AG09309 (cell line): ENCODE measurements around the gene NXN.
"Not testable (repeated sequence)": the region's sequence is repeated elsewhere in the genome, so short reads cannot be mapped to it uniquely, and the experiment has no call there.

ENCODE experiments used
- DNase-seq: peaks from one replicate; pipeline ENCODE4 v3.0.0-alpha.2; 2010; ENCODE audit warnings: low read depth
- H3K4me3 ChIP-seq: 2 replicates; pipeline ENCODE4 v1.5.1; 2011; ENCODE audit warnings: mild to moderate bottlenecking, low read depth, low read length, moderate library complexity; ENCODE audit not compliant: control insufficient read depth
- TF ChIP-seq, protein P1 (sequence below): IDR thresholded peaks from 2 replicates; pipeline ENCODE4 v1.5.1; 2011; ENCODE audit warnings: mild to moderate bottlenecking, low read depth, low read length, inconsistent platforms; ENCODE audit not compliant: insufficient read depth, control insufficient read depth; ENCODE audit errors: missing control alignments

Gene NXN

DNA sequence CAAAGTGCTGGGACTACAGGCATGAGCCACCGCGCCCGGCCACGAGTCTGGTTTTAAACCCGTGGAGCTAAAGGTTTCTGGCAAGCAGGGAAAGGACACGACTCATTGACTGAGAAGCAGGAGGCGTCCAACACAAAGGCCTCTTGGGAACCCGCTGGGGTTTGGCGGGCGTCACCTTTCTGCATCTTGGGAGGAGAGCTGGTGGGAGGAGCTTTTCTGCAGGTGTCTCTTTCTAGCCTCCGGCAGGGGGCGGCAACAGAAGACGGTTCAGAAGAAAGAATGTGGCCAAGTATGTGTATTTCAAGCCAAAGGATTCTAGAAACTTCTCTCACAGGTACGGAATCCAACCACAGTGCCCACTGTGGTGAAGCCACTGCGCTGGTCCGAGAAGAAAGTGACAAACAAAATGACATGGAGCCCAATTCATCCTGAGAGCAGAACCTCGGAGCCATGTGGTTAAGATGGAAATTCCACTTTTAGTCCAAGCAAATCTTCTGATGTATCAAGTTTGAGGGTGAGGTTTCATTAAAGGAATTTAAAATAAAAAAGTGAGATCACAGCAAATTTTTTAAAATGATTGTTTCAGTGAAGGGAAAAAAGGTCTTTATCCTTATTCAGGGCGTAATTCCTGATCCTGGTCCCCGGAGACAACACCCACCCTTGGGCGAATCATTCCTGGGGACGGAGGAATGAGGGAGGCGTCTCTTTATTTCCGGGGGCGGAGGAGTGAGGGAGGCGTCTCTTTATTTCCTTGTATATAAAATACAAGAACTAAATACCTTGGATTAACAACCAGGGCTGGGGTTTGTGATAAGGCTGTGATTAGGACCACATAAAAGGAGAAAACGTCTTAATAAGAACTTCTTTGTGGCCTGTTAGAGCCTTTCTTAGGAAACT is 99.8 kb downstream of the NXN start:
- TF ChIP-seq, protein P1, sequence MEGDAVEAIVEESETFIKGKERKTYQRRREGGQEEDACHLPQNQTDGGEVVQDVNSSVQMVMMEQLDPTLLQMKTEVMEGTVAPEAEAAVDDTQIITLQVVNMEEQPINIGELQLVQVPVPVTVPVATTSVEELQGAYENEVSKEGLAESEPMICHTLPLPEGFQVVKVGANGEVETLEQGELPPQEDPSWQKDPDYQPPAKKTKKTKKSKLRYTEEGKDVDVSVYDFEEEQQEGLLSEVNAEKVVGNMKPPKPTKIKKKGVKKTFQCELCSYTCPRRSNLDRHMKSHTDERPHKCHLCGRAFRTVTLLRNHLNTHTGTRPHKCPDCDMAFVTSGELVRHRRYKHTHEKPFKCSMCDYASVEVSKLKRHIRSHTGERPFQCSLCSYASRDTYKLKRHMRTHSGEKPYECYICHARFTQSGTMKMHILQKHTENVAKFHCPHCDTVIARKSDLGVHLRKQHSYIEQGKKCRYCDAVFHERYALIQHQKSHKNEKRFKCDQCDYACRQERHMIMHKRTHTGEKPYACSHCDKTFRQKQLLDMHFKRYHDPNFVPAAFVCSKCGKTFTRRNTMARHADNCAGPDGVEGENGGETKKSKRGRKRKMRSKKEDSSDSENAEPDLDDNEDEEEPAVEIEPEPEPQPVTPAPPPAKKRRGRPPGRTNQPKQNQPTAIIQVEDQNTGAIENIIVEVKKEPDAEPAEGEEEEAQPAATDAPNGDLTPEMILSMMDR: peak; percentile 60
- no peak overlapping the region for H3K4me3 ChIP-seq
- DNase-seq: no peak

- TF ChIP-seq, protein P1: no peak
- DNase-seq: no peak
- H3K4me3 ChIP-seq: no peak overlapping the region
These were observed 101.9 kb downstream of the NXN start for GRCh38 chr17:877630-878029.

DNA sequence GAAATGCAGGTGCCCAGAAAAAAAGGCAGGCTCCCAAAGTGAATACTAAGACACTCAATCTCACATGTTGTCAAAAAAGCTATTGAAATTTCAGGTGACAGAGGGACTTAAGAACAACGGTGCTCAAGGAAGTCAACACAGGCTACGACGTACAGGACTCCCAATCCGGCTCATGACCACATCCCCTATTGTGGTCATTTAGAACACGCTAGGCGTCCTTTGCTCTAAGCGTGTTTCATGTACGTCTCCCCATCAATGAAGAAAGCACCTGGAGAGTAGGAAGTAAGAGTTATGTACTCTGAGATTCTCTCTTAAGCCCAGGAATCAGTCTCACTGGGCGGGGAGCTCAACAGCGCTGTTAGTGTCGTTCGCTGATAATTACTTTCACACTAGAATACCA is 103.3 kb downstream of the NXN start:
- DNase-seq: no peak
- TF ChIP-seq, protein P1: no peak
- no peak overlapping the region for H3K4me3 ChIP-seq

DNA sequence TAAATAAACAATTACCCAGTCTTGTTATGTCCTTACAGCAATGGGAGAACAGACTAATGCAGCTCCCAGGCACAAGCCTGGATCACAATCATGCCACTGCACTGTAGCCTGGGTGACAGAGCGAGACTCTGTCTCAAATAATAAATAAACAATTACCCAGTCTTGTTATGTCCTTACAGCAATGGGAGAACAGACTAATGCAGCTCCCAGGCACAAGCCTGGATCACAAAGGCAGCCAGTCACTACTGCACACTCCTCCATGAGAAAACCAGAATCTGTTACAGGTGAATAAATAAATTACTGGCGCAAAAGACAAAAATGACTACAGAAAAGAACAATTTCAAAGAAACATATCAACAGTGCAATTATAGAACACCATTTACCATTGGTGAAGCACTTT is 105.0 kb downstream of the NXN start:
- not testable (repeated sequence) for DNase-seq, H3K4me3 ChIP-seq

DNA sequence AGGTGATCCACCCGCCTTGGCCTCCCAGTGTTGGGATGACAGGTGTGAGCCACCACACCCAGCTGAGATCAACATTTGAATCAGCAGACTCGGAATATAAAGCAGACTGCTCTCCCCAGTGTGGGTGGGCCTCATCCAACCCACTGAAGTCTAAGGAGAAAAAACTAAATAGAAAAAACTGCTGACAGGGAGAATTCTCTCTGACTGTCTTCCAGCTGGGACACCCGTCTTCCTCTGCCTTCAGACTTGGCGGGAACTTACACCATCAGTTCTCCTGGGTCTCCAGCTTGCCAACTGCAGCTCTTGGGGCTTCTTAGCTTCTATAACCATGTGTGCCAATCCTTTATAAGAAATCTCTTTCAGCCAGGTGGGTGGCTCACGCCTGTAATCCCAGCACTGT is 106.7 kb downstream of the NXN start:
- no peak for DNase-seq
- TF ChIP-seq, protein P1: no peak

DNA sequence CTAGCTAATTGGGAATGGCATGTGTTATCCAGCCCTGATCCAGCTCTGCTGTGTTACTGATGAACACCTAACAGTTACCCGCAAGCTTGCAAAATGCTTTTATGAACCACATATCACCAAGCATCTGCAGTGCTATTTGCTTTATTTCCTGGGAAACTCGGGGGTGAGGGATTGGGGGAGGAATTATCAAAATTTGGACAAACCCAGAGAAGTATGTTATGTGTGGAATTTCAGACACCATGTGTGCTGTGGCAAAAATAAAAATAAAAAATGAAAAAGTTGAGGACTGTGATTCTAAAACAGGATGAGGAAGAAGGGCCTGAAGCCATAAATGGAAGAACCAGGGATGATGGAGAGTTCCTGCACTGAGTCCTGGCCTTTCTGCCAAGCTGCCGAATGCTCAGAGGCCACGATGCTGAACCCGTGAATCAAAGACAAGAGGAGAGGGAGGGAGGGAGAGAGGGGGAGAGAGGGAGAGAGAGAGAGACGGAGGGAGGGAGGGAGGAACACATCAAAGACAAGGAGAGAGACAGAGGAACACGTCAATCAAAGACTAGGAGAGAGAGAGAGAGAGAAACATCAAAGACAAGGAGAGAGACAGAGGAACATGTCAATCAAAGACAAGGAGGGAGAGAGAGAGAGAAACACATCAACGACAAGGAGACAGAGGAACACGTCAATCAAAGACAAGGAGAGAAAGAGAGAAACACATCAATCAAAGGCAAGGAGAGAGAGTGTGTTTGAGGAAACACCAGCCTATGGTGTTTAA is 107.6 kb downstream of the NXN start:
- TF ChIP-seq, protein P1: no peak
- DNase-seq: no peak

More for the DNA sequence above, 106.7 kb downstream of the NXN start:
- no peak overlapping the region for H3K4me3 ChIP-seq

More for the DNA sequence above, 107.6 kb downstream of the NXN start:
- H3K4me3 ChIP-seq: no peak overlapping the region
